Posterior cingulate gyrus (tissue), 11 donors: ENCODE measurements around the gene SDK1.

ENCODE experiments used
- DNase-seq, 10 donors: peaks; one replicate each; pipeline versions ENCODE4 v3.0.0 to v3.0.0-alpha.2; 2020 to 2021; ENCODE audit warnings: mixed read lengths in 3 of 10
- intact Hi-C: fragments of 100-400 bp; cut with DNase I; formaldehyde crosslinking; loops from one replicate; pipeline ENCODE4 v1.15.1; 2023

SDK1 gene

DNA sequence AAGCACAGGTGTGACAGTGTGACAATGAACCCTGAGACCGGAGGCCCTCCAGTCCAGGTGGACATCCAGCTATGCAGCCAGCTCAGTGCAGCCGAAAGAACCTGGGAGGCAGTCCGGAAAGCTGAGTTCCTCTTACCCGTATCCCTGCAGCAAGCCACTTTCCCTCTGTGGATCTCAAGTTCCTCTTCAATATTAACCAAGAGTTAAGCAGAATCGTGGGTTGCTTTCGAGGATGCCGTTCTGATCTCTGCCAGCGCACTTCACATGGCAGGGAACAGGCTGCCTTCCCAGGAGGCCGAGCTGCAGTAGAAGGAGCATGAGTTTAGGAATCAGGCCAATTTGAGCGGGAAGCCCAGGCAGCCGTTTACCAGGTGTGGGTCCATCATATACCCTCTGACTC is 591.6 kb downstream of the SDK1 start:
- intact Hi-C loops, result no loop called here
- DNase-seq, result no peak

GRCh38 chr7:3893151-3893788 is 592.2 kb downstream of the SDK1 start:
- DNase-seq, result no peak

GRCh38 chr7:3893789-3894153 is 592.7 kb downstream of the SDK1 start:
- intact Hi-C loops, result no loop called here

More at GRCh38 chr7:3893151-3893788, 592.2 kb downstream of the SDK1 start:
- intact Hi-C loops, result no loop called here

GRCh38 chr7:3895341-3896116 is 594.5 kb downstream of the SDK1 start:
- DNase-seq, result no peak
- intact Hi-C loops, result no loop called here

More at GRCh38 chr7:3893789-3894153, 592.7 kb downstream of the SDK1 start:
- DNase-seq, result no peak

GRCh38 chr7:3896169-3896765 is 595.2 kb downstream of the SDK1 start:
- no peak for DNase-seq
- intact Hi-C loops, result no loop called here

GRCh38 chr7:3897430-3898372 is 596.6 kb downstream of the SDK1 start:
- intact Hi-C loops, result no loop called here
- peak in 3 of 10 donors; percentile 28 to 45 (median 39) for DNase-seq

DNA sequence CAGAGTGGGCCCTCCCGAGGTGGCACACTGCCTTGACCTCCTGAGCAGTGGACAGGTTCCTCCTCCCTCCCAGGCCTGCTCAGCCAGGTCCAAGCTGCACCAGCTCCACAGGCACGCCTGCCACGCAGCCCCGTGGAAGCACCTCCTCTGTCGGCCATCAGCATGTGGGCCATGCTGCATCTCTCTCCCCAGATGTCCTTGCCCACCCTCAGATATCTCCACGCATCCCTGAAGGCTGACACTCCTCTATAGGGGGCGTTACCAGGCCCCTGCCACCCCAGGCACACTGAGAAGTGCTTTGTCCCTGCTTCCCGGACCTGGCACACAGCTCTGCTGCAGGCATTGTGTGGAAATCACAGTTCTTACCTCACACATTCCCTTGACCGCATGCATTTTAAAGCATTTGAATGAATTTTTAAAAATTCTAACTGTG is 598.5 kb downstream of the SDK1 start:
- no peak for DNase-seq
- intact Hi-C loops, result no loop called here

GRCh38 chr7:3908153-3908552 is 607.1 kb downstream of the SDK1 start:
- no peak for DNase-seq
- intact Hi-C loops, result loop anchor here (5.0 kb wide), 1 partner anchor 151 kb away; no protein-coding TSS in a partner anchor

GRCh38 chr7:3909128-3909527 is 608.1 kb downstream of the SDK1 start:
- intact Hi-C loops, result loop anchor here (5.0 kb wide), 1 partner anchor 152 kb away; no protein-coding TSS in a partner anchor
- no peak for DNase-seq

DNA sequence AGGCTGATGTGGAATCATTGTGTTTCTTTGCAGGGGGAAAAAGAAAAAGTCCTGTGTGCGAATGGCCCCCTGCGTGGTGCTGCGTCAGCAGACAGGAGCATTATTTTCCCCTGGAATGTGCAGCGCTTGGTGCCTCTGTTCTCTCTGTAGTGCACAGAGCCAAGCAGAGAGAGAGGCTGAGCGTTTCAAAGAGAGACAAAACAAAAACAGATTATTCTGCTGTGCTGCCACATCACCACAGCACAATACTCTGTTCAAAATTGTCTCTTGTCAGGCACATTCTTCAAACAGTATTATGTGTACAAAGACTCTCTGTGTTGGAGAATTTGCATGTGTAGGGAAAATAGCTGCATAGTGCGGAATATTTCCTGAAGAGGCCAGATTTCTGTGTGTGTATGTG is 609.0 kb downstream of the SDK1 start:
- peak in 8 of 10 donors; percentile 27 to 90 (median 54) for DNase-seq
- intact Hi-C loops, result no loop called here

DNA sequence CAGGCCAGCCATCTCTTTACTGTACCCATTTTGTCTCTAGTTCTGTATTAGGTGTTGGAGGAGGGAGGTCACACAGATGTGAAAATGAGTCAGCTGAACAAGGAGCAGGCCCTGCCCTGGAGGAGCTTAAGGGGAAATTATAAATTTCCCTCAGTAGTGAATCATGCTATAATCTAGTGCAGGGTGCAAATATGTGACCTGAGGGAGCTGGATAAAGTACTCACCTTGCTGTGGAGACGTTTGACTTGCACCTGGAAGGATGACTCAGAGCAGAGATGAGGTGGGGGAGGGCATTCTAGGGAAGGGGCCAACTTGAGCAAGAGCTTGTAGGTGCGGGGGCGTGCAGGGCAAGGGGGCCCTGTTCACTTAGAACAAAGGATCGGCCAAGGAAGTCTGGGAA is 610.6 kb downstream of the SDK1 start:
- intact Hi-C loops, result no loop called here
- no peak for DNase-seq

- DNase-seq, result no peak
- intact Hi-C loops, result no loop called here
These were observed 611.2 kb downstream of the SDK1 start for GRCh38 chr7:3912291-3912690.

DNA sequence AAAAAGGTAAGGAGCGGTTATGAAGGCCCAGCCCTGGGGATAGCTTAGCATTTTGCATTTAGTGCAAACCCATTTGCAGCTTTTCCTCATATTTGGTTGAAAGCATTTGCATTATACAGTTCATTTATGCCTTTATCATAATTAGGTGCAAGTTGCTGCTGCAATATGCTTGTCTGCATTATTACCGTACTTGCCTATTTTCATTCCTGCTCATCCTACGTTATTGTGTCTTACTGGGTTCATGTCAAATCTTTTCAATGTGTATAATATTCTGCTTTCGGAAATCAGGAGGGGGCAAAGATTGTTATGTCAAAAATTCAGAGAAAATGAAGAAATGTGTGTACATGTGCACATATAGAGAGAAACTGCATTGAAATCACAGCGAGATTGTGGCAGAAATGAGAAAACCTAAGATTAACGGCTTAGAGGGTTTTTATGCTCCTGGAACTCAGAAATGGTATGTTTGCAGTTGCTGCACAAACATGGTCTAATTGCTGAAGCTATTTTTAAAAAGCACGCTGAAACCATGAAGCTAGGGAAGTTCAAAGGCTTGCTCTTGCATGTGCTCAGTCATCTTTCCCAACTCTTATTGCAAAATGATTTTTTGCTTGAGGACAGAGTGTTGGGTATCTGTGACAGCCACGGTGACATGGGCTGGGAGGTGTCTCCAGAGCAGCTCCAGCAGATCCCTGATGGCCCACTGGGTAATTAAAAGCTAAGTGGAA is 613.2 kb downstream of the SDK1 start:
- DNase-seq, result no peak
- intact Hi-C loops, result no loop called here

- DNase-seq, result no peak
These were observed 614.4 kb downstream of the SDK1 start for GRCh38 chr7:3915337-3915878.

GRCh38 chr7:3916146-3916545 is 615.1 kb downstream of the SDK1 start:
- intact Hi-C loops, result no loop called here
- no peak for DNase-seq

More at GRCh38 chr7:3915337-3915878, 614.4 kb downstream of the SDK1 start:
- intact Hi-C loops, result no loop called here

DNA sequence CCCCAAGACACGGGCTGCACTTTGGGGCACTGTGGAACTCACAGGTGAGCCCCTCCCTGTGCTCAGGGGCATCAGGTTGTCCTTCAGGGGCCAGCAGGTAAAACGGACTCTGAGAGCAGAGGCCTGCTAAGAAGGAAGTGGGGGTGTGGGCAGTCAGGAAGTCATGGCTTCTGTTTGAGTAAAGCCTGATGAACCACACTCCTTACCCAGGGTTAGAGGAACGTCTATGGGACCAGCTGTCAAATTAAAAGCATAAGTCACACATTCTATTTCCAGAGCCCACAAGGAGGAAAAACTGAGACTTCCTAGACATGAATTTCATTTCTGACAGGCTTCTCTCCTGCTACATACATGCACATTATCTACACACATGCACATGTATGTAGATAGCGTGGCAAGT is 616.4 kb downstream of the SDK1 start:
- no peak for DNase-seq
- intact Hi-C loops, result no loop called here

GRCh38 chr7:3918576-3918975 is 617.5 kb downstream of the SDK1 start:
- DNase-seq, result no peak
- intact Hi-C loops, result no loop called here

DNA sequence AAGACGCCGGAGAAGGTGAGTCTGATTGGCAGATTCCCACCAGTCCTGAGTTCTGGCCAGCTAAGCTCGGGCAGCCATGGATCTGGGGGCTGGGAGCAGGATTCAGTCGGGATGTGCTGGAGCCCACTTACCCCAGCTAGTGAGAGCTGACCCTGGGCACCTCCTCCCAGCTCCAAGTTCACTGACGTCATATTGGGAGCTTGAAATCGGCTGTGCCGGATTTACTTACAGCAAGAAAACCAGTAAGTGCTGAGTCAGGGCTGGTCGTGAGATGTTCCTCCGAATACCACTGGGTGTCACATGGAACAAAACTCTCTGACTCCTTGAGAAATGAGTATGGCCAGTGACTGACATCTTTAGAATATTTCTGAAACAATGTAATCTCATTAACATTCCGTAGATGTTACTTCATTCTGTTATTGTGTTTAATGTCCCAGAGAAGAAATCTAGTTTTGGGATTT is 621.2 kb downstream of the SDK1 start:
- intact Hi-C loops, result no loop called here
- DNase-seq, result peak in 7 of 10 donors; percentile 20 to 83 (median 35)

GRCh38 chr7:3923307-3923918 is 622.4 kb downstream of the SDK1 start:
- intact Hi-C loops, result no loop called here
- DNase-seq, result no peak
